Smooth muscle cell (in vitro differentiated cells): Measurements from ENCODE around the gene KREMEN2. TPM values are rescaled to one million over a fixed set of nuclear protein-coding genes. Genes with fewer than 3 reads are reported as not detected.

ENCODE experiments used
- DNase-seq: peaks from one replicate; lab custom pipeline; 2025; ENCODE audit not compliant: unreplicated experiment; lab: John Stamatoyannopoulos, UW
- H2AFZ ChIP-seq: fragments of 200-600 bp; sonication (generic); 2 replicates; pipeline ENCODE4 v1.6.0; 2016; ENCODE audit warnings: antibody characterized with exemption, low read depth, mild to moderate bottlenecking
- H3F3A ChIP-seq: fragments of 200-600 bp; sonication (generic); 2 replicates; pipeline ENCODE4 v1.6.0; 2017; ENCODE audit warnings: antibody characterized with exemption, low read depth
- H3K27ac ChIP-seq: fragments of 200-600 bp; sonication (generic); 2 replicates; pipeline ENCODE4 v1.5.1; 2016; ENCODE audit warnings: low read depth, mild to moderate bottlenecking
- H3K27me3 ChIP-seq: fragments of 200-600 bp; sonication (generic); 2 replicates; pipeline ENCODE4 v1.6.1; 2016; ENCODE audit warnings: low read depth, mild to moderate bottlenecking
- H3K36me3 ChIP-seq: fragments of 200-600 bp; sonication (generic); 2 replicates; pipeline ENCODE4 v1.5.1; 2016; ENCODE audit warnings: low read depth
- H3K4me1 ChIP-seq: fragments of 200-600 bp; sonication (generic); 2 replicates; pipeline ENCODE4 v1.5.1; 2016; ENCODE audit warnings: low read depth
- H3K4me2 ChIP-seq: fragments of 200-600 bp; sonication (generic); 2 replicates; pipeline ENCODE4 v1.6.0; 2016; ENCODE audit warnings: mild to moderate bottlenecking
- H3K4me3 ChIP-seq: fragments of 200-600 bp; sonication (generic); 2 replicates; pipeline ENCODE4 v1.5.1; 2016; ENCODE audit warnings: mild to moderate bottlenecking
- H3K79me2 ChIP-seq: fragments of 200-600 bp; sonication (generic); 2 replicates; pipeline ENCODE4 v1.6.0; 2016; ENCODE audit warnings: low read depth, mild to moderate bottlenecking
- H3K9ac ChIP-seq: fragments of 200-600 bp; sonication (generic); 2 replicates; pipeline ENCODE4 v1.6.0; 2016; ENCODE audit warnings: low read depth
- H3K9me3 ChIP-seq: fragments of 200-600 bp; sonication (generic); replicated peaks from 2 replicates; pipeline ENCODE4 v1.5.1; 2016; ENCODE audit warnings: low read depth
- H4K20me1 ChIP-seq: fragments of 200-600 bp; sonication (generic); 2 replicates; pipeline ENCODE4 v1.6.0; 2016; ENCODE audit warnings: low read depth
- CTCF ChIP-seq: fragments of 200-600 bp; sonication (generic); IDR thresholded peaks from 2 replicates; pipeline ENCODE4 v1.5.1; 2017; ENCODE audit warnings: borderline replicate concordance, mild to moderate bottlenecking, antibody characterized with exemption; ENCODE audit not compliant: insufficient read depth, poor library complexity, severe bottlenecking
- WGBS: methylation state at CpG from one replicate; pipeline ENCODE4 v1.1.7; 2016; ENCODE audit warnings: low lambda C conversion rate; 5-methylcytosine and 5-hydroxymethylcytosine counted together
- polyA plus RNA-seq: library from polyadenylated mRNA; unstranded; fragments of >200 nt; fragmentation: Nextera tagmentation; extraction: Ambion mirVana; gene quantifications from 2 replicates; pipeline ENCODE4 v1.2.1, GENCODE V29; 2016
- small RNA-seq: library from RNA; depleted of rRNA; stranded (forward); fragments of <200 nt; gene quantifications from one replicate; pipeline ENCODE3, GENCODE V24; 2014
- total RNA-seq: library from RNA; depleted of rRNA; stranded (reverse); fragments of >200 nt; gene quantifications from 2 replicates; pipeline ENCODE4 v1.2.3, GENCODE V29; 2014

KREMEN2 gene
- total and polyA plus RNA-seq, 2 experiments from 2014 or later = 0.27 to 2.0 TPM

GRCh38 chr16:3015865-3016521 lies 51.9 kb downstream of the KREMEN2 start:
- peaks cover 20% of the 10 kb centered on the region for H3K4me1 ChIP-seq
- H3K4me3 ChIP-seq = no peak overlapping the region
- no peaks in the 10 kb centered on the region for H3K36me3 ChIP-seq
- peaks cover 5% of the 10 kb centered on the region for H4K20me1 ChIP-seq
- H2AFZ ChIP-seq = no peak overlapping the region
- no peak for DNase-seq
- no peak for TF ChIP-seq CTCF
- H3K27ac ChIP-seq = no peak overlapping the region
- H3K79me2 ChIP-seq = no peaks in the 10 kb centered on the region
- no peak overlapping the region for H3K9ac ChIP-seq
- 77% methylated on average over 13 of the region's 13 CpGs for whole genome bisulfite sequencing
- peaks cover 16% of the 10 kb centered on the region for H3F3A ChIP-seq
- peaks cover 34% of the 10 kb centered on the region for H3K27me3 ChIP-seq
- no peak overlapping the region for H3K4me2 ChIP-seq
- H3K9me3 ChIP-seq = no peaks in the 10 kb centered on the region

DNA sequence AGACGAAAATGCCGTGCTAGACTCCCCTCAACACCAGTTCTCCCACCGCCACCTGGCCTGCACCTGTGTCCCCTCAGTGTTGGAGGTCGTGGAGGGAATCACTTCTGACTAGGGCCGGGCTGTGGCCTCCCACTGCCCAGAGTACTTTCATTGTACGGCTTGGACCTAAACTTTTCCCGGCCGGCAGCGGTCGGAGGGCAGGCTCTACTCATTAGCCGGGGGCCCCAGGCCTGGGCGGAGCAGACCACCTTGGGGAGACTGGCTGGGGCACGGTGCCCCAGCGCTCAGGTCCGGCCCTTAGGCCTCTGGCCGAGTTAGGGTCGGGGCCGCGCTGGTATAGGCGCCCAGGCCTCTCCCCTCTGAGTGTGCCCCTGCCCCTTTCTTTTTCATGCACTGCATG lies 53.3 kb downstream of the KREMEN2 start:
- Histone ChIP-seq H3K9ac (peak overlapping the region; percentile 21), H3K79me2 (no peaks in the 10 kb centered on the region), H3K9me3 (no peaks in the 10 kb centered on the region), H3K4me1 (peaks cover 20% of the 10 kb centered on the region), H3K4me2 (peak overlapping the region; percentile 77), H3K27ac (peak overlapping the region; percentile 40), H3K36me3 (no peaks in the 10 kb centered on the region), H2AFZ (no peak overlapping the region), H3K4me3 (peak overlapping the region; percentile 43), H4K20me1 (peaks cover 10% of the 10 kb centered on the region), H3K27me3 (peaks cover 22% of the 10 kb centered on the region), H3F3A (peaks cover 16% of the 10 kb centered on the region)
- DNase-seq = no peak
- 20% methylated on average over 20 of the region's 20 CpGs for WGBS
- TF ChIP-seq CTCF = no peak

Small RNA genes within 50 kb of the gene (small RNA-seq; reads per million reads assigned to genes)
- 0.08 reads per million for gene LINC00514

Other genes with a start within 250 kb of the KREMEN2 start
- 0.63 and 2.7 TPM in 2 replicates for gene PRSS27, start 244.1 kb upstream of the KREMEN2 start, total RNA-seq
- 2.3 and 3.3 TPM in 2 replicates for gene PRSS27, start 244.1 kb upstream of the KREMEN2 start, polyA plus RNA-seq
- 83.0 and 125 TPM in 2 replicates for gene SRRM2, start 211.6 kb upstream of the KREMEN2 start, total RNA-seq
- gene SRRM2, start 211.6 kb upstream of the KREMEN2 start, polyA plus RNA-seq = 280 and 434 TPM in 2 replicates
- 529 and 1,090 TPM in 2 replicates for gene ELOB, start 187.0 kb upstream of the KREMEN2 start, total RNA-seq
- gene ELOB, start 187.0 kb upstream of the KREMEN2 start, polyA plus RNA-seq = 709 and 739 TPM in 2 replicates
- not detected in 2 replicates for gene PRSS33, start 176.7 kb upstream of the KREMEN2 start, total RNA-seq
- not detected in 2 replicates for gene PRSS33, start 176.7 kb upstream of the KREMEN2 start, polyA plus RNA-seq
- gene PRSS41, start 165.8 kb upstream of the KREMEN2 start, total RNA-seq = not detected in 2 replicates
- not detected in 2 replicates for gene PRSS41, start 165.8 kb upstream of the KREMEN2 start, polyA plus RNA-seq
- not detected in 2 replicates for gene PRSS21, start 147.0 kb upstream of the KREMEN2 start, total RNA-seq
- not detected in 2 replicates for gene PRSS21, start 147.0 kb upstream of the KREMEN2 start, polyA plus RNA-seq
- not detected in 2 replicates for gene ZG16B, start 134.0 kb upstream of the KREMEN2 start, total RNA-seq
- gene ZG16B, start 134.0 kb upstream of the KREMEN2 start, polyA plus RNA-seq = not detected in 2 replicates
- gene PRSS22, start 106.1 kb upstream of the KREMEN2 start, total RNA-seq = 2.2 TPM in 1 of 2 replicates, not detected in the other
- gene PRSS22, start 106.1 kb upstream of the KREMEN2 start, polyA plus RNA-seq = 0.79 and 3.7 TPM in 2 replicates
- 31.7 and 44.6 TPM in 2 replicates for gene FLYWCH2, start 81.1 kb upstream of the KREMEN2 start, total RNA-seq
- 49.3 and 52.7 TPM in 2 replicates for gene FLYWCH2, start 81.1 kb upstream of the KREMEN2 start, polyA plus RNA-seq
- 13.5 and 26.1 TPM in 2 replicates for gene FLYWCH1, start 52.3 kb upstream of the KREMEN2 start, total RNA-seq
- 26.0 and 26.4 TPM in 2 replicates for gene FLYWCH1, start 52.3 kb upstream of the KREMEN2 start, polyA plus RNA-seq
- gene PAQR4, start 5.1 kb downstream of the KREMEN2 start, total RNA-seq = 4.6 and 4.8 TPM in 2 replicates
- 7.9 and 9.3 TPM in 2 replicates for gene PAQR4, start 5.1 kb downstream of the KREMEN2 start, polyA plus RNA-seq
- 10.4 and 13.8 TPM in 2 replicates for gene PKMYT1, start 16.2 kb downstream of the KREMEN2 start, total RNA-seq
- gene PKMYT1, start 16.2 kb downstream of the KREMEN2 start, polyA plus RNA-seq = 28.9 and 32.6 TPM in 2 replicates
- gene CLDN9, start 48.6 kb downstream of the KREMEN2 start, total RNA-seq = 1.3 and 1.8 TPM in 2 replicates
- 0.81 and 4.5 TPM in 2 replicates for gene CLDN9, start 48.6 kb downstream of the KREMEN2 start, polyA plus RNA-seq
- gene CLDN6, start 53.9 kb downstream of the KREMEN2 start, total RNA-seq = 97.0 and 113 TPM in 2 replicates
- gene CLDN6, start 53.9 kb downstream of the KREMEN2 start, polyA plus RNA-seq = 55.4 and 365 TPM in 2 replicates
- gene TNFRSF12A, start 56.1 kb downstream of the KREMEN2 start, total RNA-seq = 192 and 219 TPM in 2 replicates
- 386 and 512 TPM in 2 replicates for gene TNFRSF12A, start 56.1 kb downstream of the KREMEN2 start, polyA plus RNA-seq
- gene HCFC1R1, start 59.7 kb downstream of the KREMEN2 start, total RNA-seq = 63.3 and 73.5 TPM in 2 replicates
- gene HCFC1R1, start 59.7 kb downstream of the KREMEN2 start, polyA plus RNA-seq = 337 and 367 TPM in 2 replicates
- 24.1 and 28.9 TPM in 2 replicates for gene THOC6, start 59.8 kb downstream of the KREMEN2 start, total RNA-seq
- 59.4 and 83.9 TPM in 2 replicates for gene THOC6, start 59.8 kb downstream of the KREMEN2 start, polyA plus RNA-seq
- 0.49 and 1.5 TPM in 2 replicates for gene BICDL2, start 72.7 kb downstream of the KREMEN2 start, total RNA-seq
- 0.86 and 7.9 TPM in 2 replicates for gene BICDL2, start 72.7 kb downstream of the KREMEN2 start, polyA plus RNA-seq
- 0.36 and 0.90 TPM in 2 replicates for gene MMP25, start 82.3 kb downstream of the KREMEN2 start, total RNA-seq
- gene MMP25, start 82.3 kb downstream of the KREMEN2 start, polyA plus RNA-seq = 1.3 and 3.5 TPM in 2 replicates
- gene IL32, start 101.4 kb downstream of the KREMEN2 start, total RNA-seq = 25.1 and 26.3 TPM in 2 replicates
- 27.7 and 35.0 TPM in 2 replicates for gene IL32, start 101.4 kb downstream of the KREMEN2 start, polyA plus RNA-seq
- gene ZSCAN10, start 135.0 kb downstream of the KREMEN2 start, total RNA-seq = not detected in 2 replicates
- 0.30 TPM in 1 of 2 replicates, not detected in the other for gene ZSCAN10, start 135.0 kb downstream of the KREMEN2 start, polyA plus RNA-seq
- gene ZNF205, start 148.3 kb downstream of the KREMEN2 start, total RNA-seq = 7.2 and 7.9 TPM in 2 replicates
- gene ZNF205, start 148.3 kb downstream of the KREMEN2 start, polyA plus RNA-seq = 11.9 and 12.8 TPM in 2 replicates
- 4.4 and 9.2 TPM in 2 replicates for gene ZNF213, start 170.8 kb downstream of the KREMEN2 start, total RNA-seq
- 8.3 and 9.6 TPM in 2 replicates for gene ZNF213, start 170.8 kb downstream of the KREMEN2 start, polyA plus RNA-seq
- not detected in 2 replicates for gene OR1F1, start 223.9 kb downstream of the KREMEN2 start, total RNA-seq
- not detected in 2 replicates for gene OR1F1, start 223.9 kb downstream of the KREMEN2 start, polyA plus RNA-seq